ENCODE measurements around the gene STPG2.

DNA sequence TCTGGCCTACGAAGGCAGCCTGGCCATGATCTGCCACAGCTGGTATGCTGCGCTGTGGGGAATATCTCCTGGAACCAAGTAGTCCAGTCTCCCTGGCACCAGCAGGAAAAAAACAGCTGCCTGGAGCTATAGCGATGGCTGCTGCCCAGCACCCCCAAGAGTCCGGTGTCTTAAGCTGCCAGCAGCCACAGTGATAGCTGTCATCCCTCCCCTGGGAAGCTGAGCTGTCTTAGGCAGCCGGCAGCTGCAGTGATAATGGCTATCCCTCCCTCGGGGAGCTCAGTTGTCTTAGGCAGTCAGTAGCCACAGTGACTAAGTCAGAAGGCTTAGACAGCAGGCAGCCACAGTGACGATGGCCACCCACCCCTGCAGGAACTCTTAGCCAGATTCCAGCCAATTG is 205.1 kb downstream of the STPG2 start:
- TF ChIP-seq, protein P1, sequence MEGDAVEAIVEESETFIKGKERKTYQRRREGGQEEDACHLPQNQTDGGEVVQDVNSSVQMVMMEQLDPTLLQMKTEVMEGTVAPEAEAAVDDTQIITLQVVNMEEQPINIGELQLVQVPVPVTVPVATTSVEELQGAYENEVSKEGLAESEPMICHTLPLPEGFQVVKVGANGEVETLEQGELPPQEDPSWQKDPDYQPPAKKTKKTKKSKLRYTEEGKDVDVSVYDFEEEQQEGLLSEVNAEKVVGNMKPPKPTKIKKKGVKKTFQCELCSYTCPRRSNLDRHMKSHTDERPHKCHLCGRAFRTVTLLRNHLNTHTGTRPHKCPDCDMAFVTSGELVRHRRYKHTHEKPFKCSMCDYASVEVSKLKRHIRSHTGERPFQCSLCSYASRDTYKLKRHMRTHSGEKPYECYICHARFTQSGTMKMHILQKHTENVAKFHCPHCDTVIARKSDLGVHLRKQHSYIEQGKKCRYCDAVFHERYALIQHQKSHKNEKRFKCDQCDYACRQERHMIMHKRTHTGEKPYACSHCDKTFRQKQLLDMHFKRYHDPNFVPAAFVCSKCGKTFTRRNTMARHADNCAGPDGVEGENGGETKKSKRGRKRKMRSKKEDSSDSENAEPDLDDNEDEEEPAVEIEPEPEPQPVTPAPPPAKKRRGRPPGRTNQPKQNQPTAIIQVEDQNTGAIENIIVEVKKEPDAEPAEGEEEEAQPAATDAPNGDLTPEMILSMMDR (IDR thresholded peaks at IDR 0.05), result no peak
- no peak for TF ChIP-seq TCF7L2 (IDR thresholded peaks at IDR 0.05; ENCODE audit: low read depth, low read length)
- no peak for TF ChIP-seq POLR2AphosphoS5 (IDR thresholded peaks at IDR 0.05; ENCODE audit: low read depth, low read length)
- TF ChIP-seq, protein P2, sequence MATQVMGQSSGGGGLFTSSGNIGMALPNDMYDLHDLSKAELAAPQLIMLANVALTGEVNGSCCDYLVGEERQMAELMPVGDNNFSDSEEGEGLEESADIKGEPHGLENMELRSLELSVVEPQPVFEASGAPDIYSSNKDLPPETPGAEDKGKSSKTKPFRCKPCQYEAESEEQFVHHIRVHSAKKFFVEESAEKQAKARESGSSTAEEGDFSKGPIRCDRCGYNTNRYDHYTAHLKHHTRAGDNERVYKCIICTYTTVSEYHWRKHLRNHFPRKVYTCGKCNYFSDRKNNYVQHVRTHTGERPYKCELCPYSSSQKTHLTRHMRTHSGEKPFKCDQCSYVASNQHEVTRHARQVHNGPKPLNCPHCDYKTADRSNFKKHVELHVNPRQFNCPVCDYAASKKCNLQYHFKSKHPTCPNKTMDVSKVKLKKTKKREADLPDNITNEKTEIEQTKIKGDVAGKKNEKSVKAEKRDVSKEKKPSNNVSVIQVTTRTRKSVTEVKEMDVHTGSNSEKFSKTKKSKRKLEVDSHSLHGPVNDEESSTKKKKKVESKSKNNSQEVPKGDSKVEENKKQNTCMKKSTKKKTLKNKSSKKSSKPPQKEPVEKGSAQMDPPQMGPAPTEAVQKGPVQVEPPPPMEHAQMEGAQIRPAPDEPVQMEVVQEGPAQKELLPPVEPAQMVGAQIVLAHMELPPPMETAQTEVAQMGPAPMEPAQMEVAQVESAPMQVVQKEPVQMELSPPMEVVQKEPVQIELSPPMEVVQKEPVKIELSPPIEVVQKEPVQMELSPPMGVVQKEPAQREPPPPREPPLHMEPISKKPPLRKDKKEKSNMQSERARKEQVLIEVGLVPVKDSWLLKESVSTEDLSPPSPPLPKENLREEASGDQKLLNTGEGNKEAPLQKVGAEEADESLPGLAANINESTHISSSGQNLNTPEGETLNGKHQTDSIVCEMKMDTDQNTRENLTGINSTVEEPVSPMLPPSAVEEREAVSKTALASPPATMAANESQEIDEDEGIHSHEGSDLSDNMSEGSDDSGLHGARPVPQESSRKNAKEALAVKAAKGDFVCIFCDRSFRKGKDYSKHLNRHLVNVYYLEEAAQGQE (IDR thresholded peaks at IDR 0.05; ENCODE audit: insufficient read depth in 1 of 2, low read depth in 2 of 2, low read length in 1 of 2), result no peak

Measured in Panc1 (cell line).